ENCODE results near the gene ADARB2. TPM values are rescaled to one million over a fixed set of nuclear protein-coding genes. Genes with fewer than 3 reads are reported as not detected.

ADARB2 gene
- polyA plus RNA-seq, 3 donors, result not detected

DNA sequence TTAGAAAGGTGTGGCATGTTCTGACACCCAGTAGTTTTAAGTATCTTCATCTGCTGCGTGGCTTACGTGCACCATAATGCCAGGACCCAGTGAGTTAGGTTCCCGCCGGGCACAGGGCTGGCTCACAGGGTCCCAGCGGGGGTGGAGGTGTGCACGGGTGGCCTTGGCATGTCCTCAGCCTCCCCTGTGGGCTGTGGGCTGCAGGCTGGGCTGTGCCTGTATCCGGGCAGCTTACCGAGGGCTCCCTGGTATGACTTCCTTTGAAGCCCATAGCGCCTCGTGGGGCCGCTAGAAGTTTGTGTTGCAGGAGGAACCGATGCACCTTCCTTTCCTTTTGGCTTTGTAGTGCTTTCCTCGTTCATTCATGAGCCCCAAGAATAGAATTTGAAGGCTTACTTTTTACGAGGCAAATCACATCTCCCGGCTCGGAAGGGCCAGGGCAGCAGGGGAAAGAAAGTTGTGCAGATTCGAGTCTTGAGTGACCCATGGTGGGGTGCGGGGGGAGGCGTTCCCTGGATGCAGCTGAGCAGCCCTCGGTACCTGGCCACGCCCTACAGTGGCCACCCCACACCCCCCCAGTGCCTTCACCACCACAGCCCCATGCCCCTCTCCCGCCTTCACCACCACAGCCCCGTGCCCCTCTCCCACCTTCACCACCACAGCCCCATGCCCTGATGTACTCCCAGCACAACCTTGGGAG lies 568.0 kb downstream of the ADARB2 start:
- H3K27ac Mint-ChIP-seq, result no peak overlapping the region
- no peaks in the 10 kb centered on the region for H3K36me3 ChIP-seq (replicated peaks in 1 of 2; ENCODE audit: control insufficient read depth in 1 of 2, insufficient read depth in 2 of 2, low read length in 2 of 2)
- 71% methylated on average over 13 of the region's 23 CpGs for WGBS (ENCODE audit: insufficient coverage)

DNA sequence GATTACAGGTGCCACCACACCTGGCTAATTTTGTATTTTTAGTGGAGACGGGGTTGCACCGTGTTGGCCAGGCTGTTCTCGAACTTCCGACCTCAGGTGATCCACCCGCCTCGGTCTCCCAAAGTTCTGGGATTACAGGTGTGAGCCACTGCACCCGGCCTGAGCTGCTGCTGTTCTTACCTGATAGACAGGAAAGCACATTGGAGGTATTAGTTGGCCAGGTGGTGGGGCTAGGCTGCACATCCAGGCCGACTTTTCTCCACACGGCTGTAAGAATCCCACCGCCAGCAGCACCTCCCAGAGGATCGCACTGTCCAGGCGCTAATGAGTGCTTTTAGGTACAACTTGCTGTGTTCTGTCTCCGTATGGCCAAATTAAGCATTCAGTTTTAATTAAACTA lies 568.6 kb downstream of the ADARB2 start:
- TF ChIP-seq, protein P1, sequence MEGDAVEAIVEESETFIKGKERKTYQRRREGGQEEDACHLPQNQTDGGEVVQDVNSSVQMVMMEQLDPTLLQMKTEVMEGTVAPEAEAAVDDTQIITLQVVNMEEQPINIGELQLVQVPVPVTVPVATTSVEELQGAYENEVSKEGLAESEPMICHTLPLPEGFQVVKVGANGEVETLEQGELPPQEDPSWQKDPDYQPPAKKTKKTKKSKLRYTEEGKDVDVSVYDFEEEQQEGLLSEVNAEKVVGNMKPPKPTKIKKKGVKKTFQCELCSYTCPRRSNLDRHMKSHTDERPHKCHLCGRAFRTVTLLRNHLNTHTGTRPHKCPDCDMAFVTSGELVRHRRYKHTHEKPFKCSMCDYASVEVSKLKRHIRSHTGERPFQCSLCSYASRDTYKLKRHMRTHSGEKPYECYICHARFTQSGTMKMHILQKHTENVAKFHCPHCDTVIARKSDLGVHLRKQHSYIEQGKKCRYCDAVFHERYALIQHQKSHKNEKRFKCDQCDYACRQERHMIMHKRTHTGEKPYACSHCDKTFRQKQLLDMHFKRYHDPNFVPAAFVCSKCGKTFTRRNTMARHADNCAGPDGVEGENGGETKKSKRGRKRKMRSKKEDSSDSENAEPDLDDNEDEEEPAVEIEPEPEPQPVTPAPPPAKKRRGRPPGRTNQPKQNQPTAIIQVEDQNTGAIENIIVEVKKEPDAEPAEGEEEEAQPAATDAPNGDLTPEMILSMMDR (IDR thresholded peaks at IDR 0.05), result no peak
- Histone ChIP-seq H4K20me1 (ENCODE audit: insufficient read depth, low read length) (no peaks in the 10 kb centered on the region), H3K4me2 (replicated peaks; ENCODE audit: extremely low read depth, low read length, poor library complexity, severe bottlenecking) (no peak overlapping the region), H3K27me3 (ENCODE audit: control insufficient read depth in 2 of 2, insufficient read depth in 2 of 2, low read length in 2 of 2) (no peaks in the 10 kb centered on the region), H3K9me3 (replicated peaks in 1 of 2; ENCODE audit: control insufficient read depth in 1 of 2, insufficient read depth in 1 of 2, low read length in 2 of 2) (no peaks in the 10 kb centered on the region), H3K4me3 (replicated peaks in 1 of 3; ENCODE audit: low read depth in 2 of 3, low read length in 3 of 3) (no peak overlapping the region), H3K36me3 (replicated peaks in 1 of 2; ENCODE audit: control insufficient read depth in 1 of 2, insufficient read depth in 2 of 2, low read length in 2 of 2) (no peaks in the 10 kb centered on the region), H3K27ac (ENCODE audit: low read depth in 1 of 2, low read length in 2 of 2) (no peak overlapping the region), H3K4me1 (ENCODE audit: control insufficient read depth in 1 of 2, insufficient read depth in 2 of 2, low read length in 2 of 2) (no peaks in the 10 kb centered on the region), H3K79me2 (ENCODE audit: insufficient read depth, low read length) (no peaks in the 10 kb centered on the region), H2AFZ (ENCODE audit: insufficient read depth, low read depth, low read length, poor library complexity, severe bottlenecking) (no peak overlapping the region), H3K9ac (ENCODE audit: insufficient read depth, low read length, poor library complexity, severe bottlenecking) (no peak overlapping the region)
- H3K36me3 Mint-ChIP-seq, result no peaks in the 10 kb centered on the region
- 94% methylated on average over 13 of the region's 13 CpGs for WGBS (ENCODE audit: insufficient coverage)
- no peak overlapping the region for H3K4me3 Mint-ChIP-seq
- H3K27ac Mint-ChIP-seq, result peak overlapping the region in 1 of 7 donors; percentile 46
- no peaks in the 10 kb centered on the region for H3K9me3 Mint-ChIP-seq
- DNase-seq, result no peak
- intact Hi-C loops (cut with micrococcal nuclease), result no loop called here
- no peaks in the 10 kb centered on the region for H3K4me1 Mint-ChIP-seq
- H3K27me3 Mint-ChIP-seq (ENCODE audit: low read depth in 3 of 3), result peaks cover 0 to 3% (median 2%) of the 10 kb centered on the region in 3 donors

More for the DNA sequence above, 568.0 kb downstream of the ADARB2 start:
- H3K4me3 ChIP-seq (replicated peaks in 1 of 3; ENCODE audit: low read depth in 2 of 3, low read length in 3 of 3), result no peak overlapping the region
- H2AFZ ChIP-seq (ENCODE audit: insufficient read depth, low read depth, low read length, poor library complexity, severe bottlenecking), result no peak overlapping the region
- H3K36me3 Mint-ChIP-seq, result no peaks in the 10 kb centered on the region
- H3K27me3 Mint-ChIP-seq (ENCODE audit: low read depth in 3 of 3), result peaks cover 0 to 3% (median 3%) of the 10 kb centered on the region in 3 donors
- H3K4me1 ChIP-seq (ENCODE audit: control insufficient read depth in 1 of 2, insufficient read depth in 2 of 2, low read length in 2 of 2), result no peaks in the 10 kb centered on the region
- no peaks in the 10 kb centered on the region for H4K20me1 ChIP-seq (ENCODE audit: insufficient read depth, low read length)
- H3K4me2 ChIP-seq (replicated peaks; ENCODE audit: extremely low read depth, low read length, poor library complexity, severe bottlenecking), result no peak overlapping the region
- no peak overlapping the region for H3K9ac ChIP-seq (ENCODE audit: insufficient read depth, low read length, poor library complexity, severe bottlenecking)
- H3K27me3 ChIP-seq (ENCODE audit: control insufficient read depth in 2 of 2, insufficient read depth in 2 of 2, low read length in 2 of 2), result no peaks in the 10 kb centered on the region
- TF ChIP-seq, protein P1 (IDR thresholded peaks at IDR 0.05), result no peak
- no peak overlapping the region for H3K27ac ChIP-seq (ENCODE audit: low read depth in 1 of 2, low read length in 2 of 2)
- intact Hi-C loops (cut with micrococcal nuclease), result no loop called here
- H3K9me3 ChIP-seq (replicated peaks in 1 of 2; ENCODE audit: control insufficient read depth in 1 of 2, insufficient read depth in 1 of 2, low read length in 2 of 2), result no peaks in the 10 kb centered on the region
- no peak overlapping the region for H3K4me3 Mint-ChIP-seq
- no peaks in the 10 kb centered on the region for H3K79me2 ChIP-seq (ENCODE audit: insufficient read depth, low read length)
- DNase-seq, result no peak
- H3K9me3 Mint-ChIP-seq, result no peaks in the 10 kb centered on the region
- H3K4me1 Mint-ChIP-seq, result no peaks in the 10 kb centered on the region
